C4-2B (cell line): ENCODE measurements around the gene TMED4.

Experiments used
- ZFX ChIP-seq: fragments of 450-650 bp; IDR thresholded peaks from 2 replicates; pipeline ENCODE4 v1.6.1; 2017
- TF ChIP-seq, protein P1 (sequence below): fragments of 450-650 bp; conservative IDR thresholded peaks from 2 replicates; pipeline ENCODE4 v1.5.1; 2017; ENCODE audit warnings: mild to moderate bottlenecking

- TF ChIP-seq, protein P1, sequence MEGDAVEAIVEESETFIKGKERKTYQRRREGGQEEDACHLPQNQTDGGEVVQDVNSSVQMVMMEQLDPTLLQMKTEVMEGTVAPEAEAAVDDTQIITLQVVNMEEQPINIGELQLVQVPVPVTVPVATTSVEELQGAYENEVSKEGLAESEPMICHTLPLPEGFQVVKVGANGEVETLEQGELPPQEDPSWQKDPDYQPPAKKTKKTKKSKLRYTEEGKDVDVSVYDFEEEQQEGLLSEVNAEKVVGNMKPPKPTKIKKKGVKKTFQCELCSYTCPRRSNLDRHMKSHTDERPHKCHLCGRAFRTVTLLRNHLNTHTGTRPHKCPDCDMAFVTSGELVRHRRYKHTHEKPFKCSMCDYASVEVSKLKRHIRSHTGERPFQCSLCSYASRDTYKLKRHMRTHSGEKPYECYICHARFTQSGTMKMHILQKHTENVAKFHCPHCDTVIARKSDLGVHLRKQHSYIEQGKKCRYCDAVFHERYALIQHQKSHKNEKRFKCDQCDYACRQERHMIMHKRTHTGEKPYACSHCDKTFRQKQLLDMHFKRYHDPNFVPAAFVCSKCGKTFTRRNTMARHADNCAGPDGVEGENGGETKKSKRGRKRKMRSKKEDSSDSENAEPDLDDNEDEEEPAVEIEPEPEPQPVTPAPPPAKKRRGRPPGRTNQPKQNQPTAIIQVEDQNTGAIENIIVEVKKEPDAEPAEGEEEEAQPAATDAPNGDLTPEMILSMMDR: no peak
- TF ChIP-seq ZFX: no peak
Observed at GRCh38 chr7:44547536-44548231, 34.3 kb downstream of the TMED4 start.
